Retina (tissue), 1 donor: ENCODE measurements around the gene USP49.
A peak's percentile ranks its signal among the peaks of the same experiment; 100 is the strongest.
"Not testable (repeated sequence)": the region's sequence is repeated elsewhere in the genome, so short reads cannot be mapped to it uniquely, and the experiment has no call there.

ENCODE experiments used
- DNase-seq: peaks from one replicate; pipeline ENCODE4 v3.0.0-alpha.2; 2016

USP49 gene

GRCh38 chr6:41895300-41896233, at the start of gene USP49:
Gene USP49, minus strand, starts transcription at chr6:41895375. Its CDS starts 88,392 bp downstream, at chr6:41806983.
- peak; percentile 97 for DNase-seq

- no peak for DNase-seq
Measured at GRCh38 chr6:41943456-41943855, 48.3 kb upstream of the USP49 start.

GRCh38 chr6:41942882-41943281, 47.7 kb upstream of the USP49 start:
- DNase-seq = not testable (repeated sequence)

- DNase-seq = no peak
Measured at GRCh38 chr6:41942067-41942851, 47.1 kb upstream of the USP49 start.

GRCh38 chr6:41941280-41942066, 46.3 kb upstream of the USP49 start, which contains the start of gene CCND3:
Gene CCND3, minus strand, starts transcription at chr6:41941808. Its CDS starts 159 bp downstream, at chr6:41941649.
- DNase-seq = peak; percentile 89

- no peak for DNase-seq
Measured at GRCh38 chr6:41940759-41941279, 45.6 kb upstream of the USP49 start.

- DNase-seq = peak; percentile 37
Measured at GRCh38 chr6:41939848-41940758, 44.9 kb upstream of the USP49 start.

GRCh38 chr6:41939176-41939847, 44.1 kb upstream of the USP49 start:
- DNase-seq = peak; percentile 34

- DNase-seq = peak; percentile 3
Measured at GRCh38 chr6:41938590-41939175, 43.5 kb upstream of the USP49 start.

- DNase-seq = no peak
Measured at GRCh38 chr6:41937861-41938574, 42.8 kb upstream of the USP49 start.

GRCh38 chr6:41937472-41937860, 42.3 kb upstream of the USP49 start:
- DNase-seq = peak; percentile 1

- peak; percentile 71 for DNase-seq
Measured at GRCh38 chr6:41936073-41936837, 41.1 kb upstream of the USP49 start.

- DNase-seq = peak; percentile 2
Measured at GRCh38 chr6:41935685-41936072, 40.5 kb upstream of the USP49 start.

- no peak for DNase-seq
Measured at GRCh38 chr6:41935193-41935574, 40.0 kb upstream of the USP49 start.

- no peak for DNase-seq
Measured at GRCh38 chr6:41934278-41935192, 39.4 kb upstream of the USP49 start.

- no peak for DNase-seq
Measured at GRCh38 chr6:41932378-41932777, 37.2 kb upstream of the USP49 start.

- no peak for DNase-seq
Measured at GRCh38 chr6:41931792-41932191, 36.6 kb upstream of the USP49 start.

- DNase-seq = no peak
Measured at GRCh38 chr6:41929924-41930323, 34.7 kb upstream of the USP49 start.
